IPS-20b (cell line): ENCODE results near the gene PLEKHG2.
A peak's percentile ranks its signal among the peaks of the same experiment; 100 is the strongest.

Experiments used
- H3K27ac ChIP-seq: one replicate; pipeline ENCODE4 v1.5.1; 2013; ENCODE audit warnings: low read length
- H3K27me3 ChIP-seq: 2 replicates; pipeline ENCODE4 v1.6.1; 2013; ENCODE audit warnings: mild to moderate bottlenecking, low read length, inconsistent platforms; ENCODE audit not compliant: insufficient read depth
- H3K36me3 ChIP-seq: 2 replicates; pipeline ENCODE4 v1.6.1; 2013; ENCODE audit warnings: low read depth, mild to moderate bottlenecking, inconsistent platforms, low read length, moderate library complexity; ENCODE audit not compliant: insufficient read depth
- H3K4me1 ChIP-seq: 2 replicates; pipeline ENCODE4 v1.6.1; 2013; ENCODE audit warnings: mild to moderate bottlenecking, control low read depth, inconsistent platforms, low read length, moderate library complexity; ENCODE audit not compliant: insufficient read depth
- H3K4me3 ChIP-seq: 2 replicates; pipeline ENCODE4 v1.5.1; 2013; ENCODE audit warnings: mild to moderate bottlenecking, low read length, inconsistent platforms
- H3K9ac ChIP-seq: 2 replicates; pipeline ENCODE4 v1.6.1; 2013; ENCODE audit warnings: low read depth, mild to moderate bottlenecking, inconsistent platforms, low read length, moderate library complexity
- H3K9me3 ChIP-seq: 2 replicates; pipeline ENCODE4 v1.6.1; 2013; ENCODE audit warnings: mild to moderate bottlenecking, low read depth, low read length, inconsistent platforms; ENCODE audit not compliant: insufficient read depth

PLEKHG2 gene

GRCh38 chr19:39409208-39410016, 3.1 kb upstream of the PLEKHG2 start:
- Histone ChIP-seq H3K9me3 (no peaks in the 10 kb centered on the region), H3K4me3 (peak overlapping the region; percentile 92), H3K27ac (peak overlapping the region; percentile 6), H3K27me3 (no peaks in the 10 kb centered on the region; the same call in 1 of the 2 replicates), H3K36me3 (peaks cover 9% of the 10 kb centered on the region; the same call in 1 of the 2 replicates), H3K4me1 (peaks cover 32% of the 10 kb centered on the region), H3K9ac (peak overlapping the region; percentile 97)

- peaks cover 9% of the 10 kb centered on the region for H3K36me3 ChIP-seq
- H3K9me3 ChIP-seq = no peaks in the 10 kb centered on the region
- peak overlapping the region; percentile 92 for H3K4me3 ChIP-seq
- H3K27me3 ChIP-seq = no peaks in the 10 kb centered on the region; the same call in 1 of the 2 replicates
- H3K4me1 ChIP-seq = peaks cover 31% of the 10 kb centered on the region
- H3K9ac ChIP-seq = peak overlapping the region; percentile 97
- peak overlapping the region; percentile 6 for H3K27ac ChIP-seq
Observed at GRCh38 chr19:39410017-39410830, 2.2 kb upstream of the PLEKHG2 start.

- Histone ChIP-seq H3K9ac (peak overlapping the region; percentile 97; the same call in 1 of the 2 replicates), H3K9me3 (no peaks in the 10 kb centered on the region), H3K27me3 (no peaks in the 10 kb centered on the region; the same call in 1 of the 2 replicates), H3K4me1 (peaks cover 26% of the 10 kb centered on the region), H3K4me3 (peak overlapping the region; percentile 92), H3K36me3 (peaks cover 12% of the 10 kb centered on the region), H3K27ac (peak overlapping the region; percentile 6)
Observed at GRCh38 chr19:39410831-39411080, 1.7 kb upstream of the PLEKHG2 start.

- H3K27me3 ChIP-seq = no peaks in the 10 kb centered on the region; the same call in 1 of the 2 replicates
- H3K4me3 ChIP-seq = peak overlapping the region; percentile 92; the same call in 1 of the 2 replicates
- peaks cover 17% of the 10 kb centered on the region for H3K36me3 ChIP-seq
- H3K4me1 ChIP-seq = peaks cover 21% of the 10 kb centered on the region
- H3K9me3 ChIP-seq = no peaks in the 10 kb centered on the region
- peak overlapping the region; percentile 10 for H3K27ac ChIP-seq
- H3K9ac ChIP-seq = peak overlapping the region; percentile 33; the same call in 1 of the 2 replicates
Observed at GRCh38 chr19:39411081-39411831, 1.2 kb upstream of the PLEKHG2 start.

DNA sequence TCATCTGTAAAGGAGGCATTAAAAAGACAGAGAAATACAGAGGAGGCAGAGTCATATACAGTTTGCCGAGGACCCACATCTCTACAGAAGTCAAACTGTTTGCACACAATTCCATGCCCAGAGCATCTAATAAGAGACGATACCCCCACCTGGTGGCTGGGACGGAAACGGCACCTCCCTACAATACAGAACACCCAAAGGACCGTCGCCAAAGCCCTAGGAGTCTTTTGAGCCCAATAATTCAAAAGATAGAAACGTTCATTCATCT, 703 bp upstream of the PLEKHG2 start:
- H3K4me3 ChIP-seq = peak overlapping the region; percentile 71
- H3K9ac ChIP-seq = peak overlapping the region; percentile 35; the same call in 1 of the 2 replicates
- H3K36me3 ChIP-seq = peaks cover 22% of the 10 kb centered on the region
- no peaks in the 10 kb centered on the region; the same call in 1 of the 2 replicates for H3K27me3 ChIP-seq
- H3K4me1 ChIP-seq = peaks cover 21% of the 10 kb centered on the region
- peak overlapping the region; percentile 10 for H3K27ac ChIP-seq
- no peaks in the 10 kb centered on the region for H3K9me3 ChIP-seq

- Histone ChIP-seq H3K4me1 (peaks cover 21% of the 10 kb centered on the region), H3K4me3 (peak overlapping the region; percentile 93), H3K9ac (peak overlapping the region; percentile 99), H3K27ac (peak overlapping the region; percentile 80), H3K9me3 (no peaks in the 10 kb centered on the region), H3K27me3 (no peaks in the 10 kb centered on the region), H3K36me3 (peaks cover 30% of the 10 kb centered on the region)
Observed at GRCh38 chr19:39412867-39413271, 400 bp downstream of the PLEKHG2 start.

GRCh38 chr19:39413272-39413910, 922 bp downstream of the PLEKHG2 start:
- Histone ChIP-seq H3K4me1 (peaks cover 21% of the 10 kb centered on the region), H3K9ac (peak overlapping the region; percentile 99), H3K4me3 (peak overlapping the region; percentile 93), H3K36me3 (peaks cover 31% of the 10 kb centered on the region), H3K9me3 (no peaks in the 10 kb centered on the region), H3K27ac (peak overlapping the region; percentile 80), H3K27me3 (no peaks in the 10 kb centered on the region)

DNA sequence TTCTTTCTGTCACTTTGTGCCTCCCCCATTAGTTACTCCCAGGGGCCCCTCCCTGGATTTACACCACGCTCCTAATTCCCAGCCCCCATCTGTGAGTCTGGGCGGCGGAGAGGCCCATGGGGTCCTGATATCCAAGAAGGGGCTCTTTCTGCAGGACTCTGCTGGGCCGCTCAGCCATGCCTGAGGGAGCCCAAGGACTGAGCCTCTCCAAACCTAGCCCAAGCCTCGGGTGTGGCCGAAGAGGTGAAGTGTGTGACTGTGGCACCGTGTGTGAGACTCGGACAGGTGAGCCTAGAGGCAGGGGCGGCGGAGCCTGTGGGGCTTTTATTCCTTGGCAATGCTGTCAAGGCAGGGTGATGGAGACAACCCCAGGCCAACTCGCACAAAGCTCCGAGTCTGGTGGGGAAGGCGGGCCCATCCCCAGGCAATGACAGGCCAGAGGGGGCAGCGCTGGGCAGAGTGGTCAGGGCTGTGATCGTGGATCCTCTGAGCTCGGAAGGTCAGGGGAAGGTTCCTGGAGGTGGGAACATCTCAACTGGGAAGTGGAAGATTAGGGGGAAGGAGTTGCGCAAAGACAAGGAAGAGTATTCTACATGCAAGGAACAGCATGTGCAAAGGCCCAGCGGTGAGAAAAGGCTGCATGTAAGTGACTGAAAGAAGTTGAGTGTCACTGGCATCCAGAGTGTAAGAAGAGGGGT, 1.6 kb downstream of the PLEKHG2 start:
- peak overlapping the region; percentile 40 for H3K27ac ChIP-seq
- H3K4me1 ChIP-seq = peaks cover 16% of the 10 kb centered on the region
- H3K36me3 ChIP-seq = peaks cover 33% of the 10 kb centered on the region
- H3K4me3 ChIP-seq = peak overlapping the region; percentile 93
- peak overlapping the region; percentile 99 for H3K9ac ChIP-seq
- H3K27me3 ChIP-seq = no peaks in the 10 kb centered on the region
- no peaks in the 10 kb centered on the region for H3K9me3 ChIP-seq

- Histone ChIP-seq H3K27ac (no peak overlapping the region), H3K4me3 (peak overlapping the region; percentile 93; the same call in 1 of the 2 replicates), H3K27me3 (no peaks in the 10 kb centered on the region), H3K4me1 (peaks cover 16% of the 10 kb centered on the region), H3K36me3 (peaks cover 44% of the 10 kb centered on the region), H3K9ac (peak overlapping the region; percentile 99; the same call in 1 of the 2 replicates), H3K9me3 (no peaks in the 10 kb centered on the region)
Observed at GRCh38 chr19:39415111-39416046, 2.9 kb downstream of the PLEKHG2 start.
